Skeletal muscle satellite cell (primary cell): ENCODE measurements around the gene SCARB1. TPM values are rescaled to one million over a fixed set of nuclear protein-coding genes. Genes with fewer than 3 reads are reported as not detected.
"Not testable (repeated sequence)": the region's sequence is repeated elsewhere in the genome, so short reads cannot be mapped to it uniquely, and the experiment has no call there.

Source experiments
- H3K27me3 ChIP-seq: 2 replicates; pipeline ENCODE4 v1.7.0; 2013; ENCODE audit warnings: low read length; ENCODE audit not compliant: control insufficient read depth, insufficient read depth
- H3K36me3 ChIP-seq: 2 replicates; pipeline ENCODE4 v1.7.0; 2013; ENCODE audit warnings: mild to moderate bottlenecking, control low read depth, low read length; ENCODE audit not compliant: insufficient read depth
- H3K4me1 ChIP-seq: 2 replicates; pipeline ENCODE4 v1.7.0; 2013; ENCODE audit warnings: low read length; ENCODE audit not compliant: control insufficient read depth, insufficient read depth
- H3K4me2 ChIP-seq: 2 replicates; pipeline ENCODE4 v1.7.0; 2013; ENCODE audit warnings: mild to moderate bottlenecking, low read length
- H3K4me3 ChIP-seq: 2 replicates; pipeline ENCODE4 v1.7.0; 2013; ENCODE audit warnings: low read length
- H3K9ac ChIP-seq: 2 replicates; pipeline ENCODE4 v1.7.0; 2013; ENCODE audit warnings: mild to moderate bottlenecking, low read depth, low read length, moderate library complexity
- H3K9me3 ChIP-seq: replicated peaks from 2 replicates; pipeline ENCODE4 v1.7.0; 2013; ENCODE audit warnings: mild to moderate bottlenecking, control low read depth, low read length
- total RNA-seq: library from RNA; depleted of rRNA; stranded (reverse); fragments of >200 nt; gene quantifications from 2 replicates; pipeline ENCODE4 v1.2.3, GENCODE V29; 2012; rRNA removed

Gene SCARB1, protein sequence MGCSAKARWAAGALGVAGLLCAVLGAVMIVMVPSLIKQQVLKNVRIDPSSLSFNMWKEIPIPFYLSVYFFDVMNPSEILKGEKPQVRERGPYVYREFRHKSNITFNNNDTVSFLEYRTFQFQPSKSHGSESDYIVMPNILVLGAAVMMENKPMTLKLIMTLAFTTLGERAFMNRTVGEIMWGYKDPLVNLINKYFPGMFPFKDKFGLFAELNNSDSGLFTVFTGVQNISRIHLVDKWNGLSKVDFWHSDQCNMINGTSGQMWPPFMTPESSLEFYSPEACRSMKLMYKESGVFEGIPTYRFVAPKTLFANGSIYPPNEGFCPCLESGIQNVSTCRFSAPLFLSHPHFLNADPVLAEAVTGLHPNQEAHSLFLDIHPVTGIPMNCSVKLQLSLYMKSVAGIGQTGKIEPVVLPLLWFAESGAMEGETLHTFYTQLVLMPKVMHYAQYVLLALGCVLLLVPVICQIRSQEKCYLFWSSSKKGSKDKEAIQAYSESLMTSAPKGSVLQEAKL
- 18.8 and 28.9 TPM in 2 replicates for total RNA-seq

DNA sequence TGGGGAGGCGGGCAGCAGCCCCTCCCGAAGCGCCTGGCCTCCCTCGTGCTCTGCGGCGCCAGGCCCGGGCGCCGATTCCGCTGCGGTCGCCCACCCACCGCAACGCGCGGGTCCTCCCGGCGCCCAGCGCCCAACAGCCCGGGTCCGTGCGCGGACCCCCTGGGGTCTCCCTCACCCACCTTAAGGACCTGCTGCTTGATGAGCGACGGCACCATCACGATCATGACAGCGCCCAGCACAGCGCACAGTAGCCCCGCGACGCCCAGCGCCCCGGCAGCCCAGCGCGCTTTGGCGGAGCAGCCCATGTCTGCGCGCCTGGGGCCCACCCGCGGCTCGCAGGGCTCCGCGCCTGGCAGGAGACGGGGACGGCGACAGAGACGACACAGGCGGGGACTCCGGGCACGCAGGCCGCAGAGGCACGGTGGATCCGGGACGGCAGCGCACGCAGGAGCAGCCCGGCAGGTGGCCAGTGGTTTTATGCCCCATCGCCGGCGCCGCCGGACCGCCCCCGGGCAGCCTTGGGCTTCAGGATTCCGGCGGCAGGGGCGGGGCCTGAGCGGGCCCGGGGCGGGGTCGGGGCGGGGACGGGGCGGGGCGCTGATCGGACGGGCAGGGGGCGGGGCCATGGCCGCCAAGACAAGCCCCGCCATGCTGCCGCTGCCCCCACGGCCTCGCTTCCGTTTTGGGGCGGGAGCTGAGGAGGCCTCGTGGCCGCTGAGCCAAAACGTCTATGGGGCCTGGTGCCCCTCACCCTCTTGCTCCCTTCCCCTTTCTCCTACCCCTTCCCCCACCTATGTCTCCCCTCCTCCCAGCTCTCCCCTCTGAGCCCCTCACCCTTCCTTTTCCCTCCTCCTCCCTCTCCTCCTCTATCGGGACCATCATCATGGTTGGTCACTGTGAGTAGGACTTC is at the start of gene SCARB1:
Gene SCARB1 (minus strand): TSS at position 449 of the 910 bp plus-strand sequence. CDS start 144 bp downstream, at position 305.
- H3K4me1 ChIP-seq = peaks cover 24% of the 10 kb centered on the region
- no peaks in the 10 kb centered on the region for H3K27me3 ChIP-seq
- H3K4me3 ChIP-seq = peak within 1 kb of the TSS; percentile 80
- H3K9me3 ChIP-seq = no peaks in the 10 kb centered on the region
- no peaks in the 10 kb centered on the region for H3K36me3 ChIP-seq
- H3K4me2 ChIP-seq = peak within 1 kb of the TSS; percentile 95
- H3K9ac ChIP-seq = peak within 1 kb of the TSS; percentile 74

DNA sequence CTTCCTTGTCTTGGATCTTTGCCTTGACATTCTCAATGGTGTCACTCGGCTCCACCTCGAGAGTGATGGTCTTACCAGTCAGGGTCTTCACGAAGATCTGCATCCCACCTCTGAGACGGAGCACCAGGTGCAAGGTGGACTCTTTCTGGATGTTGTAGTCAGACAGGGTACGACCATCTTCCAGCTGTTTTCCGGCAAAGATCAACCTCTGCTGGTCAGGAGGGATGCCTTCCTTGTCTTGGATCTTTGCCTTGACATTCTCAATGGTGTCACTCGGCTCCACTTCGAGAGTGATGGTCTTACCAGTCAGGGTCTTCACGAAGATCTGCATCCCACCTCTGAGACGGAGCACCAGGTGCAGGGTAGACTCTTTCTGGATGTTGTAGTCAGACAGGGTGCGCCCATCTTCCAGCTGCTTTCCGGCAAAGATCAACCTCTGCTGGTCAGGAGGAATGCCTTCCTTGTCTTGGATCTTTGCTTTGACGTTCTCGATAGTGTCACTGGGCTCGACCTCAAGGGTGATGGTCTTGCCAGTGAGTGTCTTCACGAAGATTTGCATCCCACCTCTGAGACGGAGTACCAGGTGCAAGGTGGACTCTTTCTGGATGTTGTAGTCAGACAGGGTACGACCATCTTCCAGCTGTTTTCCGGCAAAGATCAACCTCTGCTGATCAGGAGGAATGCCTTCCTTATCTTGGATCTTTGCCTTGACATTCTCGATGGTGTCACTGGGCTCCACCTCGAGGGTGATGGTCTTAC is 49.0 kb upstream of the SCARB1 start:
- H3K4me1 ChIP-seq = peaks cover 18% of the 10 kb centered on the region
- not testable (repeated sequence) for H3K27me3 ChIP-seq, H3K9me3 ChIP-seq
- peak overlapping the region; percentile 90 for H3K9ac ChIP-seq
- H3K36me3 ChIP-seq = peaks cover 30% of the 10 kb centered on the region
- H3K4me2 ChIP-seq = peak overlapping the region; percentile 80
- H3K4me3 ChIP-seq = peak overlapping the region; percentile 99

DNA sequence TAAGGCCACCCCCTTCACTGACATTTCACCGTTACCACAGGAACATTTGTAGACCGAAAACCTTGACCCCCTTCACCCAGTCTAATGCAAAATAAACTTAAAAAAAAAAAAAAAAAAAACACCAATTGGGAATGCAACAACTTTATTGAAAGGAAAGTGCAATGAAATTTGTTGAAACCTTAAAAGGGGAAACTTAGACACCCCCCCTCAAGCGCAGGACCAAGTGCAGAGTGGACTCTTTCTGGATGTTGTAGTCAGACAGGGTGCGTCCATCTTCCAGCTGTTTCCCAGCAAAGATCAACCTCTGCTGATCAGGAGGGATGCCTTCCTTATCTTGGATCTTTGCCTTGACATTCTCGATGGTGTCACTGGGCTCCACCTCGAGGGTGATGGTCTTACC is 47.9 kb upstream of the SCARB1 start:
- not testable (repeated sequence) for H3K9me3 ChIP-seq, H3K27me3 ChIP-seq
- Histone ChIP-seq H3K4me2 (peak overlapping the region; percentile 87), H3K9ac (peak overlapping the region; percentile 62), H3K36me3 (peaks cover 30% of the 10 kb centered on the region), H3K4me3 (peak overlapping the region; percentile 67), H3K4me1 (peaks cover 14% of the 10 kb centered on the region)

DNA sequence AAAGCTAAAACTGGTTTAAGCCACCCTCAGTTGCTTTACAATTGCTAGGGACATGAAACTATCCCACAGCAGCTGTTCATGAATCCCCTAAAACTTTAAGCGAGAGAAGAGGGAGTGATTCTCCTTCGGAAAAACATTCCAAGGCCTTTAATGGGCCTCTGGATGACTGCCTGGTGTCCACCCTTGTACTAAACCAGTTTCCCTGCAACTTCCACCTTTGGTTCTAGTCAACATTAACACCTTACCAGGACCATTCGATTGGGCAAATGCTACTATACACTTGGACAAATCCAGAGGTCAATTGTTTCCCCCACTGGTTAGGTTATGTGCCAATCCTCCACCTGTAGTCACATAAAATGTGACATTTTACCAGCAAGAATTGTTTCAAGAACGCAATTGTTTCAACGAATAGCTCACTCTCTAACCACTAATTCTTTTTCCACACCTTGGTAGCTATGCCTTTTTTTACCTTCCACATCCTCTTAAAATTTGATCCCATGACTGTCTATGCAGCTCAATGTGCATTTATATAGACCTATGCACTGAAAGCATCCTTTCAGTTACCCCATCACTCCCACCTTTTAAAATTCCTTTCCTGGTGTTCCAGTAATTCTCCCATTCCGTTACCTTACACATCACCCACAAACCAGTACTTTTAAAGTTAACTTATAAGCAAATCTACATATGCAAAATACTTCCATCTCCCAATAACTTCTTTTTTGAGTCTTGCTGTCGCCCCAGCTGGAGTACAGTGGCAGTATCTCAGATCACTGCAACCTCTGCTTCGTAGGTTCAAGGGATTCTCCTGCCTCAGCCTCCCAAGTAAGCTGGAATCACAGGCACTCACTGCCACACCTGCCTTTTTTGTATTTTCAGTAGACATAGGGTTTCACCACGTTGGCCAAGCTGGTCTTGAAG is 47.2 kb upstream of the SCARB1 start:
- Histone ChIP-seq H3K4me1 (peaks cover 12% of the 10 kb centered on the region), H3K9me3 (no peaks in the 10 kb centered on the region), H3K4me2 (peak overlapping the region; percentile 87), H3K9ac (peak overlapping the region; percentile 62), H3K36me3 (peaks cover 30% of the 10 kb centered on the region), H3K4me3 (peak overlapping the region; percentile 67), H3K27me3 (no peaks in the 10 kb centered on the region)

DNA sequence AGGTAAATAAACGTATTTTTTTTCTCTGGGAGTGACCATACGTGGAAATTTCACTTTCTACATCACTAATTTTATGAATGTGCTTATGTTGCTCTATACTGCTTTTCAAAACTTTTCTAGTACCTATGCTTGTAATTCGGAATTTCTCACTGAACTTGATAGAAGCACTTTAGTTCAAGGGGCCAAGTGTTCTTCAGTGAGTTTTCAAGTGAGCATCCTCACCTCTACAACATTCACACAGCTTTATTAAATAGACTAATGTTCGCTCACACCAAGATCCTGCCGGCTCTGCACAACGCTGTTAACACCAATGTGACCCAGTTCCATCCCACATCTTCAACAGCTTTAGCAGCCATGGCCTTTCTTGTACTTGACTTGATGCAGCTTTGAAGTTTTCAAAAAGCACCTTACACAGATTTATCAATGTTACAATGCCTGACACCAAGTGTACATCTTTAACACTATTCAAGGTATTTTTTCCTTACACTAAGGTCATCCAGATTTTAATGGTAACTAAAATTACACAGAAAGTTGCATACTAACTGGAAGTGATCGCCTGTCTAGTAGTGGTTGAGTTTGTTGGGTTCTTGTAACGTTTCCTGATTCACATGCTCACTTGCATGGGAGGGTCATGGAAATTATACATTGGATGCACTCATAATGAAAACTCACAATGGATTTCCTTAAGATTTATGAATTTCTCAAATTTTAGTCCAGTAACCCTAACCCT is 46.3 kb upstream of the SCARB1 start:
- no peaks in the 10 kb centered on the region for H3K27me3 ChIP-seq
- peaks cover 30% of the 10 kb centered on the region for H3K36me3 ChIP-seq
- peaks cover 13% of the 10 kb centered on the region for H3K4me1 ChIP-seq
- H3K9me3 ChIP-seq = no peaks in the 10 kb centered on the region
- H3K4me3 ChIP-seq = peak overlapping the region; percentile 67
- H3K4me2 ChIP-seq = peak overlapping the region; percentile 87
- peak overlapping the region; percentile 62 for H3K9ac ChIP-seq

DNA sequence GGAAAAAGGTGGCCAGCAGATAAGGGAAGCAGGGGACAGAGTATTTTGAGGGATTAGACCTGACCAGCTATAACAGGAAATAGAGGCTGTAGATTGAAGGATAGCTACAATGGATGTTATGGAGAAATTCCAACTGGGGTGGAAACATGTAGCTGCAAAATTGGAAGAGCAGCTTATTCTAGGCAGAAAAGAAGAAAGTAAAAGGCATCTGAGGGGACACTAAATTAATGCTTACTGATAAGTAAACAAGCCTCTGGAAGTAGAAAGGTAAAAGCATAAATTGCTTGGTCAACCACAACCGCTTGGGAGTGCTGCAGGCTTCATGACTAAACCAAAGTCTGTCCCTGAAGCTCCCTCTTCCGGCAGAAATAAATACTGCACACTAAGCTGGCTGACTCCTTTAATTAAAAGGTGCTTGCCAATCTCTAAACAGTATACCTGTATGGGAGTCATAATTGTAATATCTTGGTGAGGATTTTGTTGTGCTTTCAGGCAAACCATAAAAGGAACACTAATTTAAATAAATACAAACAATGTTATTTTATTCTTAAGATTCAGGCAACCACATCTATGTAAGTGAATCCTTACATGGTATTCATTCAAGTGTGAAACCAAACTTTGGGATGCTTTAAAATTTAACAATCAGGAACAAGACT is 43.1 kb upstream of the SCARB1 start:
- Histone ChIP-seq H3K36me3 (peaks cover 13% of the 10 kb centered on the region), H3K9ac (no peak overlapping the region), H3K9me3 (no peaks in the 10 kb centered on the region), H3K27me3 (no peaks in the 10 kb centered on the region), H3K4me1 (peaks cover 21% of the 10 kb centered on the region), H3K4me3 (no peak overlapping the region), H3K4me2 (no peak overlapping the region)

DNA sequence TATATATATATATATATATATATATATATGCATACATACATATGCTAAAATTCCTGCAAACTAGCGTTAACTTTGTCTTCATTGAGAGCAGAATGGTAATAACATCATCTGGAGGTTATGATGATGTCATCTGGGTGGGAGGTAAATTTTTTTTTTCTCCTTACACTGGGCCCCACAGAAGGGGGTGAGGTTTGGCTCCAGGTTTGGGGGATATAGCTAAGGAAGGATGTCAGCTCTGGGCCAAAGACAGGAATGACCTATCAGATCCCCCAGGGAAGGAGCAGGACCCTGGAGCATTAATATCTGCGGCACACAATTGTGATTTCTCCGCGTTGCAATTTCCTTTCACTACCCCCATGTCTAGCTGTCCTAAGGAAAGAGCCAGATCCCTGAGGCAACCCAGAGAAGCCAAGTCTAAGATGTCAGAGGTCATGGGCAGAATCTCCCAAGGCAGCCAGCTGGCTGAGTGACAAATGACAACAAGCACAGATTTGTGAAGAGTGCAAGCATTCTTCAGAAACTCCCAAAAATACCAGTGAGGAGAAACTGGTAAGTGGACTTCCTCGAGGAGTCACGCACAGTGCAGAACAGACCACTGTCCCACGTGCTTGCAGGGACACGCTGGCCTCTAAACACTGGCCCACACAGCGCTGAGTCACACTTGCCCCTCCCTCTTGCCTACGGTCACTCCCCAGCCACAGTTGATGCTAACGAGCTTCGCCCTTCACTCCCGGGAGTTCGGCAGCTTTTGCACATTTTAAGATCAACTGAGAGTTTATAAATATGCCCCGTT is 40.8 kb upstream of the SCARB1 start:
- Histone ChIP-seq H3K4me2 (peak overlapping the region; percentile 59), H3K4me1 (peaks cover 13% of the 10 kb centered on the region), H3K9me3 (no peaks in the 10 kb centered on the region), H3K36me3 (no peaks in the 10 kb centered on the region), H3K4me3 (peak overlapping the region; percentile 1), H3K9ac (peak overlapping the region; percentile 48), H3K27me3 (no peaks in the 10 kb centered on the region)

DNA sequence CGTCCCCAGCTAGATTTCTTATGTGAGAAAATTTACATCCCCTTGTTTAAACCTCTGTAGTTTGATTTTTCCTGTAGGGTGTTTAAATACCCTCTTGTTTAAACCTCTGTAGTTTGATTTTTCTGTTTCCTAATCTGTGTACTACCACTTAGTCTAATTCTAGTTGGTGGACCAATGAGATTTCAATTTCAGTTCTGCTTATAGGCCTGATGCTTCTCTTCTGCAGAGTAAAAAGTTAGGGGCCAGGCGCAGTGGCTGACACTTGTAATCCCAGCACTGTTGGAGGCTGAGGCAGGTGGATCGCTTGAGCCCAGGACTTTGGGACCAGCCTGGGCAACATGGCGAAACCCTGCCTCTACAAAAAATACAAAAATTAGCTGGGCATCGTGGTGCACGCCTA is 39.3 kb upstream of the SCARB1 start:
- no peaks in the 10 kb centered on the region for H3K27me3 ChIP-seq
- no peaks in the 10 kb centered on the region for H3K9me3 ChIP-seq
- H3K36me3 ChIP-seq = no peaks in the 10 kb centered on the region
- peaks cover 20% of the 10 kb centered on the region for H3K4me1 ChIP-seq
- H3K9ac ChIP-seq = no peak overlapping the region
- no peak overlapping the region for H3K4me2 ChIP-seq
- no peak overlapping the region for H3K4me3 ChIP-seq

DNA sequence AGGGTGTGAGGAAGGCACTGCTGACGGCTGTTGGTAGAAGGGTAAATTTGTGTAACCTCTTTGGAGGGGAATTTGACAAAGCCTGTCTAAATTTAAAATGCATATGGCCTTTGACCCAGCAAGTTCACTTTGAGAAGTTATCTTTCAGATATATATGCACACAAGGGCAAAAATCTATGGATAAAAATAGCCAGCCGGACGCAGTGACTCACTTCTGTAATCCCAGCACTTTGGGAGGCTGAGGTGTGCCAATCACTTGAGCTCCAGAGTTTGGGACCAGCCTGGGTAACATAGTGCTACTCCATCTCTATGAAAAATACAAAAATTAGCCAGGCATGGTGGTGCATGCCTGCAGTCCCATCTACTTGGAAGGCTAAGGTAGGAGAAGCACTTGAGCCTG is 37.3 kb upstream of the SCARB1 start:
- Histone ChIP-seq H3K4me2 (no peak overlapping the region), H3K4me1 (peaks cover 16% of the 10 kb centered on the region), H3K9ac (no peak overlapping the region), H3K4me3 (no peak overlapping the region), H3K9me3 (no peaks in the 10 kb centered on the region), H3K27me3 (no peaks in the 10 kb centered on the region), H3K36me3 (no peaks in the 10 kb centered on the region)
